HG03354 (cell line): Measurements from ENCODE around the gene MEPCE.
"Not testable (repeated sequence)": the region's sequence is repeated elsewhere in the genome, so short reads cannot be mapped to it uniquely, and the experiment has no call there.

Source experiments
- ATAC-seq: cut with Tn5 transposase; IDR thresholded peaks from one replicate; pipeline ENCODE4 v1.9.1; 2021; ENCODE audit warnings: mild to moderate bottlenecking; ENCODE audit not compliant: unreplicated experiment, poor library complexity, severe bottlenecking

Gene MEPCE, protein sequence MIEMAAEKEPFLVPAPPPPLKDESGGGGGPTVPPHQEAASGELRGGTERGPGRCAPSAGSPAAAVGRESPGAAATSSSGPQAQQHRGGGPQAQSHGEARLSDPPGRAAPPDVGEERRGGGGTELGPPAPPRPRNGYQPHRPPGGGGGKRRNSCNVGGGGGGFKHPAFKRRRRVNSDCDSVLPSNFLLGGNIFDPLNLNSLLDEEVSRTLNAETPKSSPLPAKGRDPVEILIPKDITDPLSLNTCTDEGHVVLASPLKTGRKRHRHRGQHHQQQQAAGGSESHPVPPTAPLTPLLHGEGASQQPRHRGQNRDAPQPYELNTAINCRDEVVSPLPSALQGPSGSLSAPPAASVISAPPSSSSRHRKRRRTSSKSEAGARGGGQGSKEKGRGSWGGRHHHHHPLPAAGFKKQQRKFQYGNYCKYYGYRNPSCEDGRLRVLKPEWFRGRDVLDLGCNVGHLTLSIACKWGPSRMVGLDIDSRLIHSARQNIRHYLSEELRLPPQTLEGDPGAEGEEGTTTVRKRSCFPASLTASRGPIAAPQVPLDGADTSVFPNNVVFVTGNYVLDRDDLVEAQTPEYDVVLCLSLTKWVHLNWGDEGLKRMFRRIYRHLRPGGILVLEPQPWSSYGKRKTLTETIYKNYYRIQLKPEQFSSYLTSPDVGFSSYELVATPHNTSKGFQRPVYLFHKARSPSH

GRCh38 chr7:100429637-100430492 is at the start of gene MEPCE:
TSS of gene MEPCE (plus strand) at chr7:100429831. CDS start at chr7:100430019, 188 bp downstream.
- ATAC-seq: peak; percentile 40

DNA sequence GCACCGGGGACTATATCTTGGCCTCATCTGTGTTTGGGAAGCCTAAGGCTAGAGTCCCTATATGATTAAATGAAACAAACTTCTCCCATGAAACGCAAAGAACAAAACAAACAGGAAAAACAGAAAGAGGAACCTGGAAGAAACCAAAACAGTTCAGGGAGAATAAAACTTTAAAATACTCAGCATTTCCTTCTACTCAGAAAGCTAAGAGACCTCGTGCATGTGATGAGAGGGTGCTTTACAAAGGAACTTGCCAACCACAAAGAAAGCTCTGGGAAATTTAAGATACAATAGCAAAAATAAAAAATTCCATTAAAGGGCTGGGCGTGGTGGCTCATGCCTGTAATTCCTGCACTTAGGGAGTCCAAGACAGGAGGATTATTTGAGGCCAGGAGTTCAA is 49.4 kb upstream of the MEPCE start:
- no peak for ATAC-seq

DNA sequence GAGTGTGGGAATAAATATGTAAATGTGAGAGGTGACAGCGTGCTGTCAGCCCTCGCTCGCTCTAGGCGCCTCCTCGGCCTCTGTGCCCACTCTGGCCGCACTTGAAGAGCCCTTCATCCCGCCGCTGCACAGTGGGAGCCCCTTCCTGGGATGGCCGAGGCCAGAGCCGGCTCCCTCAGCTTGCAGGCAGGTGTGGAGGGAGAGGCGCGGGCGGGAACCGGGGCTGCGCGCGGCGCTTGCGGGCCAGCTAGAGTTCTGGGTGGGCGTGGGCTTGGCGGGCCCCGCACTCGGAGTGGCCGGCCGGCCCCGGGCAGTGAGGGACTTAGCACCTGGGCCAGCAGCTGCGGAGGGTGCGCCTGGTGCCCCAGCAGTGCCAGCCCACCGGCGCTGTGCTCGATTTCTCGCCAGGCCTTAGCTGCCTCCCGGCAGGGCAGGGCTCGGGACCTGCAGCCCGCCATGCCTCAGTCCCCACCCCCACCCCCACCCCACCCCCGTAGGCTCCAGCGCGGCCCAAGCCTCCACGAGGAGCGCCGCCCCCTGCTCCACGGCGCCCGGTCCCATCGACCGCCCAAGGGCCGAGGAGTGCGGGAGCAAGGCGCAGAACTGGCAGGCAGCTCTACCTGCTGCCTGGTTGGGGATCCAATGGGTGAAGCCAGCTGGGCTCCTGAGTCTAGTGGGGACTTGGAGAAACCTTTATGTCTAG is 47.9 kb upstream of the MEPCE start:
- not testable (repeated sequence) for ATAC-seq

- ATAC-seq: not testable (repeated sequence)
Observed at GRCh38 chr7:100382234-100382853, 47.3 kb upstream of the MEPCE start.

GRCh38 chr7:100384628-100385294 is 44.9 kb upstream of the MEPCE start:
- ATAC-seq: no peak

DNA sequence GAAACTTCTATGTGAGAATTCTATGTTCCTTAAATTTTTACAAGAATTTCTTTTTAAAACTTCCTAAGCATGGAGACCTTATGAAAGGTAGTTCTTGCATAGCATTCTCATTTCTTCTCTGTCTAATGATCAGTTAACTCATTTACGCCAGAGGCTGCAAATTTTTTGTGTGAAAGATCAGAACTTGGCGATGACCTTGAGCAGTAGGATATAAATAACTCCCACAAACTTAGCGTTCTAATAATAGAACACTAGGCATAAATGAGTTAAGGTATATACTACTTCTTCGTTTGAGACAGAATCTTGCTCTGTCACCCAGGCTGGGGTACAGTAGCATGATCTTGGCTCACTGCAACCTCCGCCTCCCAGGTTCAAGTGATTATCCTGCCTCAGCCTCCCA is 42.7 kb upstream of the MEPCE start:
- ATAC-seq: no peak

DNA sequence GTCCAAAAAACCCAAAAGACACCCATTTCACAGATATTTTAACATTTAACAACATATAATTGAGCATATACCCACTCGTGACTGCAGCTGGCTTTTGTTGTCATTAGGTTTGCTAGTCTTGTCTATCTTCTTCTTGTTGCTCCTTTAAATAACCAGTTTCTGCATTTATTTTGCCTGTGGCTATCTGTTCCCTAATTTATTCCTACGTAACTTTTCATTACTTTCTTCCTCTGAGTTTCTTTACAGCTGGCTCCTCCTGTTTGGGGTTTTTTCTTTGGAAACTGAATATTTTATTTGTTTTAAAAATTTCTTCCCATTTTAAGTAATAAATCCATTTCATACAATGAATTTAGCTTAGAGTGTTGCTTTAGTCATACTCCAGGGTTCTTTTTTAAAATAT is 41.9 kb upstream of the MEPCE start:
- ATAC-seq: no peak

- ATAC-seq: no peak
Observed at GRCh38 chr7:100389437-100390088, 40.1 kb upstream of the MEPCE start.

DNA sequence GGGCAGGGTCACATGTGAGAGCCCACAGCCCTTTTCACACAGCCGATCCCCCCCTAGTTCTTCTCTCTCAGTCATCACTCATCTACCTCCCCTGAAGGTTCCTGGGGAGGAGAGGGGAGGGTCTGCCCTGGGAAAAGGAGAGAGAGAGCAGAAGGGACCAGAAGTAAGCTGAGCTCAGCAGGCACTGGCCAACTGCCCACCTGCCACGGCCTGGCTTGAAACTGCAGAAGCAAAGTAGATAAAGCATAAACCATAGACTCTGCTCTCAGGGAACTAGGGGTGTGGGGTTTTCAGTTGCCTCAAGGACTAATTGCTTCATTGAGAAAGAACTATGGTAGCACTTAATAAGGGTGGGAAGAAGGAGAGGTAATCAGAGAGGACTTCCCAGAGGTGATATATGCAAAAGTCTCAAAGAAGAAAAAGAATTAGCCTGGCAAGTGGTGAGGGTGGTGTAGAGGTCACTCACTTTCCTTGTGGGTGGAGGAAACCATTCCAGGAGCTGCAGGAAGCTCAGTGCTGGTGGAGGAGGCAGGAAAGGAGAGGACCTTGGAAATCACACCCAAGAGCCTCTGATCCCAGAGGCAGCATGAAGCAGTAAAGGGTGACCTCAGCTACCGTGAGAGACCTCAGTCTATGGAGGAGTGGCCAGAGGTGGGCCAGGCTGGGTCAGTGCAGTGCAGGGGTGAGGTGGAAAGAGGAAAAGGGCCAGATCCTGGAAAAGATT is 39.2 kb upstream of the MEPCE start:
- no peak for ATAC-seq

- no peak for ATAC-seq
Observed at GRCh38 chr7:100393233-100393905, 36.3 kb upstream of the MEPCE start.

DNA sequence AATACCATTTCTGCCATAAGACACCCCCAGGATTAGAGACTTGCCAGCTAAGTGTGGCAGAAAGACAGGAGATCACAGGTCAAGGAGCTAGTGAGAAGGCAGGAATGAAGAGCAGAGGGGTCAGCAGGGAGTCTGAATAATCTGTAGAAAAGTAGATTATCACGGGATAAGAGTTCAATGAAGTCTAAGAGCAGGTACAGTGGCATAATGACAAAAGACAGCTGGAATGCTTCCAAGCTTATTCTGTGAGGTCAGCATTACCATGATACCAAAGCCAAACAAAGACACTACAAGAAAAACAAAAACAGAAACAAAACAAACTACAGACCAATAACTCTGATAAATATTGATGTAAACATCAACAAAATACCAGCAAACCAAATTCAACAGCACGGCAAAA is 35.6 kb upstream of the MEPCE start:
- no peak for ATAC-seq

DNA sequence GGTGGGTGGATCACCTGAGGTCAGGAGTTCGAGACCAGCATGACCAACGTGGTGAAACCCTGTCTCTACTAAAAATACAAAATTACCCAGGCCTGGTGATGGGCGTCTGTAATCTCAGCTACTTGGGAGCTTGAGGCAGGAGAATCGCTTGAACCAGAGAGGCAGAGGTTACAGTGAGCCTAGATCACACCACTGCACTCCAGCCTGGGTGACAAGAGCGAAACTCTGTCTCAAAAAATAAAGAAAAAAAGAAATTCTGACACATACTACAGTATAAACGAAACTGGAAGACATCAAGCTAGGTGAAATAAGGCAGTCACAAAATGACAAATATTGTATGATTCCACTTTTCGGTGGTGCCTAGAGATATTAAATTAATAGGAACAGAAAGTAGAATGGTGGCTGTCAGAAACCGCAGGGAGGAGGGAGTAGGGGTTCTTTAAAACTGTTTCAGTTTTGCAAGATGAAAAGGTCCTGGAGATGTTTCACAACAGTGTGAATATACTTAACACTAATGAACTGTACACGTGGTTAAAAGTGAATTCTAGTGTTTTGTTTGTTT is 33.1 kb upstream of the MEPCE start:
- peak; percentile 87 for ATAC-seq

DNA sequence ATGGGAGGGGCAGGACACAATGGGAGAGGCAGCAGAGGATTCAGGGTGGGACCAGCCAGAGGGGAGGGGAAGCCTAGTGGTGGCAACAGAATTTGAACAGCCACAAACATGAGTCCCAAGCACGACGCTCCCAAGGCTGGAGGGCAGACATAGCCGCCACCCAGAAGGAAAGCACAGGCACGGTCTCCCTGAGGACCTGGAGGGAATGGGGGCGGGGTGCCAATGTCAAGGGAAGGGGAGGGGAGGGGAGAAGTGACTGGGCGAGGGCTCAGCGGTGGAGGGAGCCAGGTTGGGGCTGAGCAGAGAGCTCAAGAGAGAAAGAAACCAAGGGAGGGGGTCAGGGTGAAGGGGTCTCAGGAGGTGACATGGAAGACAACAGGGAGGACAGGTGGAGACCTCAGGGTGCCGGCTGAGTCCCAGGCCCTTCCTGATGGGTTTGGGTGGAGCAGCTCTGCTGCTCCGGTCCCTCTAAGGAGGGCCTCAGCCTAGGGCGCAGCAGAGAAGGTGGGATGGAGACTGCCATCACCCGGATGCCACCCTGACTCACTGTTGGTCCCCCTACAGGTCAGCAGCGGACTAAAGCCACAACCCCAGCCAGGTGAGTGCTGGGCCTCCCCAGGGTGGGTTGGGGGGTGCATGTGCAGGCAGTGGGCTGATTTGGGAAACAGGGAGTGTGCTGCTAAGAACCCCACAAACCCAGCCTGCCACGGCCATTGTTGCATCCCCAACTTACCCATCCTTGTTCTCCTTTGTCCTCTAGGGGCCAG is 32.1 kb upstream of the MEPCE start:
- no peak for ATAC-seq

DNA sequence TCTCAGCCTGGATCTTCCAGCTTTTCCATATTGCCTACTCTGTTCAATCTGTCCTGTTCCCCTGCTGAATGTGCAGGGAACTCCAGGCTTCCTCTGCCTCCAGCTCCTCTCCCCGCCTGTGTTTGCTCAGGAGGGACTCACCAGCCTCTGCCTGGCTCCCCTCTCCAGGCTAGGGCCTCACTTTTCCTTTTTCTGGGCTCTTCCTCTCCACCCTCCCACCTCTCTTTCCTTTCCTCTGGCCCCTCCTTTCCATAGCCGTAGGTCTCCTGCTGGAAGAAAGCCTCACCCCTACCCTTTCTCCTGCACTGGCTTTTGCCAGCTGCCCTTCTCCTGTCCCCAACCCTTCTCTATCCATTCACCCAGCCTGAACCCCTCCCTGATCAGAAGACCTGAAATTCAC is 31.4 kb upstream of the MEPCE start:
- no peak for ATAC-seq

- no peak for ATAC-seq
Observed at GRCh38 chr7:100400041-100400440, 29.6 kb upstream of the MEPCE start.

DNA sequence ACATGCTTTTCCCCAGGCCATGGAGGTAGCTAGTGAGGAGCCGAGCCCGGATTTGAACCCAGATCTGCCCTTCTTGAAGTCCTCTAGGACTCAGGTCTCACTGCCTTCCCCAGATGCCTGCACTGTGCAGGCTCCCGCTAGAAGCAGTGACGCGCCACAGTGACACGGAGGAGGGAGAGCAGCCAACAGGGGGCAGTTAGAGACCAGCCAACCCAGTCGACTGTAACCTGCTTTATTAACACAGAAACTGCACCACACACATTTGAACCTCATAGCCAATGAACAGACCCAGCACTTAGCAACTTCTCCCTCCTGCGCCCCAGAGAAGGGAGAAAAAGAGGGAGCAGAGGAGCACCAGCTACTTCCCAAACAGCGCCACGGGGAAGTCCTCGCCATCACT is 29.0 kb upstream of the MEPCE start:
- ATAC-seq: no peak
